Measurements from ENCODE around the gene CUTA. TPM values are rescaled to one million over a fixed set of nuclear protein-coding genes. Genes with fewer than 3 reads are reported as not detected.
"Not testable (repeated sequence)": the region's sequence is repeated elsewhere in the genome, so short reads cannot be mapped to it uniquely, and the experiment has no call there.

The CUTA gene
- polyA plus RNA-seq, 1 donor, result 123 TPM

GRCh38 chr6:33407132-33407718 lies 10.7 kb downstream of the CUTA start:
- no peak for DNase-seq (ENCODE audit: low read depth)

DNA sequence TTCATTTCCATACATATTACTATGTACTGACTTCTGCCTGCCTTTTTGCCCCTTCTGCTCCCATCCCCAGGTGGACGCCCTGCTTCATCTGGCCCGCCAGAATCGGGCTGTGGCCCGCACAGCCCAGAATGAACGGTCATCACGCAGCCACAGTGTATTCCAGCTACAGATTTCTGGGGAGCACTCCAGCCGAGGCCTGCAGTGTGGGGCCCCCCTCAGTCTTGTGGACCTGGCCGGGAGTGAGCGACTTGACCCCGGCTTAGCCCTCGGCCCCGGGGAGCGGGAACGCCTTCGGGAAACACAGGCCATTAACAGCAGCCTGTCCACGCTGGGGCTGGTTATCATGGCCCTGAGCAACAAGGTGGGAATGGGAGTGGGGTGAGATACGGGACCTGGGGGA lies 11.8 kb downstream of the CUTA start:
- no peak for DNase-seq (ENCODE audit: low read depth)

GRCh38 chr6:33405386-33405940 lies 12.4 kb downstream of the CUTA start:
- no peak for DNase-seq (ENCODE audit: low read depth)

DNA sequence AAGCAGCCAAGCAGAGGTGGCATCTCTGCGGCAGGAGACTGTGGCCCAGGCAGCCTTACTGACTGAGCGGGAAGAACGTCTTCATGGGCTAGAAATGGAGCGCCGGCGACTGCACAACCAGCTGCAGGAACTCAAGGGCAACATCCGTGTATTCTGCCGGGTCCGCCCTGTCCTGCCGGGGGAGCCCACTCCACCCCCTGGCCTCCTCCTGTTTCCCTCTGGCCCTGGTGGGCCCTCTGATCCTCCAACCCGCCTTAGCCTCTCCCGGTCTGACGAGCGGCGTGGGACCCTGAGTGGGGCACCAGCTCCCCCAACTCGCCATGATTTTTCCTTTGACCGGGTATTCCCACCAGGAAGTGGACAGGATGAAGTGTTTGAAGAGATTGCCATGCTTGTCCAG lies 13.0 kb downstream of the CUTA start:
- no peak for DNase-seq (ENCODE audit: low read depth)

DNA sequence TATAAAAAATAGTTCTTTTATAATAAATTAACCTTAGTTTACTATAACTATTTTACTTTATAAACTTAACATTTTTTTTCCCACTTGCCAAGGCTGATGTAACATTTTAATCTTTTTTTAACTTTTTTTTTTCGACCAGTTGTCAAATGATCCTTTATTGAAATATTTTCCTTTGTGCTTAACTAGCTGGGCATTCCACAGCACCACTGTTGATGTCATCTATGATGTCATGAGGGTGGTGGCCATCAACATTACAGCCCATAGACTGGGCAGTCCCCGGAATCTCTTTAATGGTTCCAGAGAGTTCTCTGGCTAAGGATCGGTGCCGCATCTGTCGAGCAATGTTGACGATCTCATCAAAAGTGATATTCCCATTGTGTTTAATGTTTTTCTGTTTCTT lies 18.0 kb downstream of the CUTA start:
- not testable (repeated sequence) for DNase-seq (ENCODE audit: low read depth)

DNA sequence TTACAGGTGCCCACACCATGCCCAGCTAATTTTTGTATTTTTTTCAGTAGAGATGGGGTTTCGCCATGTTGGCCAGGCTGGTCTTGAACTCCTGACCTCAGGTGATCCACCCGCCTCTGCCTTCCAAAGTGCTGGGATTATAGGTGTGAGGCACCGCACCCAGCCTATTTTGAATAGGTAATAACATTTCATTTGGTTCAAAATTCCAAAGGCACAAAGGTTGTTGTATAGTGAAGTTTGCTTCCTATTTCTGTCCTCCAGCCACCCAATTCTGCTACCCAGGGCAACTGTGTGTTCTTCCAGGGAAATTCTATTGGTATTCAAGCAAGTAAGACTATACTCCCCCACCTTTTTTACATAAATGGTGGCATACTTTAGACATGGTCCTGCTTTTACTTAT lies 19.3 kb downstream of the CUTA start:
- DNase-seq (ENCODE audit: low read depth), result not testable (repeated sequence)

GRCh38 chr6:33397541-33397940 lies 20.4 kb downstream of the CUTA start:
- no peak for DNase-seq (ENCODE audit: low read depth)

DNA sequence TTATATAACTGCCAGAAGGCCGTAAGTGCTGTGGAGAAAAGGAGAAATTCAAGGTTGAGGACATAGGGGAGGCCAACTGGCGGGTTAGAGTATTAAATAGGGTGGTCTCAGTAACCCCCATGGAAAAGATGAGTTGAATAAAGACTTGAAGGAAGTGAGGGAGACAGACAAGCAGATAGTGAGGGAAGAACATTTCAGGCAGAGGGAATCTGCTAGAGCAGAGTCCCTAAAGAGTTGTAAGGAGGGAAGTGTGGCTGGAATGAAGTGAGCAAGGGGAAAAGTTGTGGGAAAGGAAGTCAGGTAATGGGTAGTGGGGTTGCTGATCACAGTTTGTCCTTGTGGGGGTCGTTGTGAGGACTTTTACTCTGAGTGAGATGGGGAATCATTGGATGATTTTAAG lies 24.9 kb downstream of the CUTA start:
- DNase-seq (ENCODE audit: low read depth), result no peak

GRCh38 chr6:33392595-33392948 lies 25.3 kb downstream of the CUTA start:
- DNase-seq (ENCODE audit: low read depth), result no peak

- DNase-seq (ENCODE audit: low read depth), result no peak
Observed at GRCh38 chr6:33391922-33392594, 25.8 kb downstream of the CUTA start.

- peak; percentile 99 for DNase-seq (ENCODE audit: low read depth)
Observed at GRCh38 chr6:33391278-33391921, 26.5 kb downstream of the CUTA start, which contains the start of gene KIFC1. KIFC1 (plus strand) TSS chr6:33391823; CDS start chr6:33391986, 163 bp downstream.

DNA sequence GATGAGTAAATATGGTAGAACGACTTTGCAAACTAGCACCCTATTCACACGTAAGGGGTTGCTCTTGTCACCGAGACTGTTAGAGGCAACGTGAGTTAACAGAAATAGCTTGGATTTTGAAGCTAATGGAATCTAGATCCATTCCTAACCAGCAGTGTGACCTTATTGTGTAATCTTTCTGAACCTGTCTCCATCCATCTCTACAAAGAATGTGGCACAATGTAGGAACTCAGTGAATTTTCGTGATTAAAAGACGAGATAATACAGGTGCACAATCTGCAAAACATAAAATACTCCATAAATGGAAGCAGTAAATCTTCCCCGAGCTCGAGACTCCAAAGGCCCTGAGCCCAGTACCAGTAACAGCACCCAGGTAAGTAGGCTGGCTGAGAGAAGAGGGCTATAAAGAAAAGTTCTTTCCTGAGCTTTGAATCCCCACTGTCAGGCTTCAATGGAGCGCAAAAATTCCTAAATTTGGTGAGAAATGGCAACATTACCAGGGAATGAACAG lies 27.1 kb downstream of the CUTA start:
- DNase-seq (ENCODE audit: low read depth), result no peak

- DNase-seq (ENCODE audit: low read depth), result no peak
Observed at GRCh38 chr6:33390173-33390572, 27.7 kb downstream of the CUTA start.

- no peak for DNase-seq (ENCODE audit: low read depth)
Observed at GRCh38 chr6:33384581-33385020, 33.3 kb downstream of the CUTA start.

DNA sequence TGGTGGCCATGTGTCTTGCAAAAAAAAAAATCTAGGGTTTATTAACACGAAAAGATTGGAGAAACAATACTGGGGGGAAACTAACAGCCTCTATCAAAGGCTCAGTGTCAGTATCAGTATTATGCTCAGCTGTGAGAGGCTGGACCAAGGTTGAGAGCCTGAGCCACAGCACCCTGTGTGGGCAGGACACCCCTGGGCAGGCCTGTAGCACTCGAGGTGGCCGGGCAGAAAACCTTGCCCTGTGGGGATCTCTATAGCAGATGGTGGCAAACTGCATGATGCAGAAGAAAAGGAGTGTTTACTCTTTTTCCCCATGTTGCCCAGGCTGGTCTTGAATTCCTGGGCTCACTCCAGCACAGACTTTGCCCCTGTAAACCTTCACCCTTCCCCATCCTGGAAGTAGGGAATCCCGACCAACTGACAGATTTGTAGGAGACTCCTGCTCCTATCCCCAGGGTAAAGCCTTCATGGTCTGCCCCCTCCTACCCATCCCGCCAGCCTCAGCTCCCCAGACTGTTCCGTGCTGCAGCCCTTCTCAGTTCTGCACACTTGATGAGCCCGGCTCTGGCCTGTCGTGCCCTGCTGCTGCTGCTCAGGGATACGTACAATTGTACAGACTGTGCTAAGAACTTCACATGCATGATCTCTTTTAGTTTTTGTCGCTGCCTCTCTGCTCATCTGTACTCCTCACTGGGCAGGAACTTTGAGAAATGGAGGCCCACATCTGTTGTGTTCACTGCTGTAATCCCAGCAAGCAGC lies 34.3 kb downstream of the CUTA start:
- no peak for DNase-seq (ENCODE audit: low read depth)

DNA sequence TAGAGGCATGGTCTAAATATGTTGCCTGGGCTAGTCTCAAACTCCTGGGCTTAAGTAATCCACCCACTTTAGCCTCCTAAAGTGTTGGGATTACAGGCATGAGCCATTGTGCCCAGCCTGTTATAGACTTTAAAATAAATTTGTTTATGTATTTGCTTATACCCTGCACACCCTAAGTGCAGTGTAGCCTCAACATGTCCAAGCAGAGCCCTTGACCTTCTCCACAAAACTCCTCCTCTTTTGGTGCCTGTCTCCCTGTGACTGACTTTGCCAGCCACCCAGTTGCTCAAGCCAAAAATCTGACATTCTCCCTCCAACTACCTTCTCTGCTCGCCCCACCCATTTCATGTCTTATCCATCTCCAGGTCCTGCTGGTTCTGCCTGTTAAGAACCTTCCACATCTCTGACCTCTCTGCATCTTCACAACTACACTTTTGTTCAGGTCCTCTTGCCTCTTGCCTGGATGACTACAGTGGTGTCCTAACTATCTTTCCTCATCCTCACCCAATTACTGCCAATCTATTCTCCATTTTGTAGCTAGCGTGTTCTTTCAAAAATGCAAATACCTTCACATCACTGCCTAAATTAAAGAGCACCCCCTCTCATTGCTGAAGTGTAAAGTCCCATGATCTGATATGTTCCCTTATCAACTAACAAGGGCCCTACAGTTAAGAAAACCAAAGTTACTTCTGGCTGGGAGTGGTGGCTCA lies 37.5 kb downstream of the CUTA start:
- DNase-seq (ENCODE audit: low read depth), result no peak

- not testable (repeated sequence) for DNase-seq (ENCODE audit: low read depth)
Observed at GRCh38 chr6:33379184-33379583, 38.7 kb downstream of the CUTA start.

GRCh38 chr6:33377171-33377570 lies 40.7 kb downstream of the CUTA start:
- no peak for DNase-seq (ENCODE audit: low read depth)

DNA sequence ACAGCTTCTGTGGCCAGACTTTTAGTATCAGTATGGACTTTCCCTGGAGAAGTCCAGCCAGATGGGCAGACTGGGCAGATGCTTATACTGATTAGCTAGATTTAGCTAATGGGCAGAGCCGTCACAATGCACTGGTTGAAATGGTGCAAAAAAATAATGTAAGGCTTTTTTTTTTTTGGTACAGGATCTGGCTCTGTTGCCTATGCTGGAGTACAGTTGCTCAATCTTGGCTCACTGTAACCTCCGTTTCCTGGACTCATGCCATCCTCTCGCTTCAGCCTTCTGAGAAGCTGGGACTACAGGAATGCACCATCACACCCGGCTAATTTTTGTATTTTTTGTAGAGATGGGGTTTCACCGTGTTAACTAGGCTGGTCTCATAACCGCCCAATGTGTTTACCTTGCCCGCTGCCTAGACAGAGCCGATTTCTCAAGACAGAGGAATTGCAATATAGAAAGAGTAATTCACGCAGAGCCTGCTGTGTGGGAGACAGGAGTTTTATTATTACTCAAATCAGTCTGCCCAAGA lies 42.7 kb downstream of the CUTA start:
- DNase-seq (ENCODE audit: low read depth), result peak; percentile 89

DNA sequence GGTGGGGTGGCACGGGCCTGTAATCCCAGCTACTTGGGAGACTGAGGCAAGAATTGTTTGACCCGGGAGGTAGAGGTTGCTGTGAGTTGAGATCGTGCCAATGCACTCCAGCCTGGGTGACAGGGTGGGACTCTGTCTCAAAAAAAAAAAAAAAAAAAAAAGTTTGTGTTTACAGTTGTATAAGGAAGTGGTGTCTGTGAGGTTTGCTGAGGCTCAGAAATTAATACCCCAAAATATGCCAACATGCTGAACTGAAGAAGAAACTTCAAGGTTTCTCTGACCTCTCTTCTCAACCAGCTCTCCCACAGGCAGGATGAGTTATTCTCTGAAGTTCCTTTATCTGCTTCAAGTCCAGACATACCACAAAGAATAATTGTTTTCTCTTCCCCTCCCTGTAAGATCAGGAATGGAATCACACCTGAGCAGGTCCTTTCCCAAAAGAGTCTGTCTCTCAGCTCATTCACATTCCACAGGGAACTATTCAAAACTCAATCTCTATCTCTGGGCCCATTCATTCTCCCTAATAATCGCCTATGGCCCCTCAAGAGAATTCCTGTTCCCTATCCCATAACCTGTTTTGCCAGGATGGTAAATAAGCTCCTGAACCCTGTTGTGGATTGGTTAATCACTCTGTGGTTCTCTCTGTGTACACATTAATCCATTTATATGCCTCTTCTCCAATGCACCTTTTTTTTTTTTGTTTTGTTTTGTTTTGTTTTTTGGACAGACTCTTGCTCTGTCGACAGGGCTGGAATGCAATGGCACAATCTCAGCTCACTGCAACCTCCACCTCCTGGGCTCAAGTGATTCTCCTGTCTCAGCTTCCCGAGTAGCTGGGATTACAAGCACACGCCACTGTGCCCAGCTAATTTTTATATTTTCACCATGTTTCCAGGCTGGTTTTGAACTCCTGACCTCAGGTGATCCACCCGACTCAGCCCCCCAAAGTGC lies 43.7 kb downstream of the CUTA start:
- no peak for DNase-seq (ENCODE audit: low read depth)
